ENCODE measurements around the gene CPNE7.

- TF ChIP-seq, protein P1, sequence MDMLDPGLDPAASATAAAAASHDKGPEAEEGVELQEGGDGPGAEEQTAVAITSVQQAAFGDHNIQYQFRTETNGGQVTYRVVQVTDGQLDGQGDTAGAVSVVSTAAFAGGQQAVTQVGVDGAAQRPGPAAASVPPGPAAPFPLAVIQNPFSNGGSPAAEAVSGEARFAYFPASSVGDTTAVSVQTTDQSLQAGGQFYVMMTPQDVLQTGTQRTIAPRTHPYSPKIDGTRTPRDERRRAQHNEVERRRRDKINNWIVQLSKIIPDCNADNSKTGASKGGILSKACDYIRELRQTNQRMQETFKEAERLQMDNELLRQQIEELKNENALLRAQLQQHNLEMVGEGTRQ (CRISPR knock-in tag; IDR thresholded peaks at IDR 0.05) = no peak
- TF ChIP-seq CTCF (IDR thresholded peaks at IDR 0.05 in 2 of 3, conservative IDR thresholded peaks at IDR 0.05 in 1 of 3; ENCODE audit: insufficient read depth in 2 of 3, low read depth in 1 of 3, low read length in 3 of 3) = no peak
- TF ChIP-seq, protein P2, sequence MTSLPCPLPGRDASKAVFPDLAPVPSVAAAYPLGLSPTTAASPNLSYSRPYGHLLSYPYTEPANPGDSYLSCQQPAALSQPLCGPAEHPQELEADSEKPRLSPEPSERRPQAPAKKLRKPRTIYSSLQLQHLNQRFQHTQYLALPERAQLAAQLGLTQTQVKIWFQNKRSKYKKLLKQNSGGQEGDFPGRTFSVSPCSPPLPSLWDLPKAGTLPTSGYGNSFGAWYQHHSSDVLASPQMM (CRISPR knock-in tag; IDR thresholded peaks at IDR 0.05) = no peak
- TF ChIP-seq, protein P3, sequence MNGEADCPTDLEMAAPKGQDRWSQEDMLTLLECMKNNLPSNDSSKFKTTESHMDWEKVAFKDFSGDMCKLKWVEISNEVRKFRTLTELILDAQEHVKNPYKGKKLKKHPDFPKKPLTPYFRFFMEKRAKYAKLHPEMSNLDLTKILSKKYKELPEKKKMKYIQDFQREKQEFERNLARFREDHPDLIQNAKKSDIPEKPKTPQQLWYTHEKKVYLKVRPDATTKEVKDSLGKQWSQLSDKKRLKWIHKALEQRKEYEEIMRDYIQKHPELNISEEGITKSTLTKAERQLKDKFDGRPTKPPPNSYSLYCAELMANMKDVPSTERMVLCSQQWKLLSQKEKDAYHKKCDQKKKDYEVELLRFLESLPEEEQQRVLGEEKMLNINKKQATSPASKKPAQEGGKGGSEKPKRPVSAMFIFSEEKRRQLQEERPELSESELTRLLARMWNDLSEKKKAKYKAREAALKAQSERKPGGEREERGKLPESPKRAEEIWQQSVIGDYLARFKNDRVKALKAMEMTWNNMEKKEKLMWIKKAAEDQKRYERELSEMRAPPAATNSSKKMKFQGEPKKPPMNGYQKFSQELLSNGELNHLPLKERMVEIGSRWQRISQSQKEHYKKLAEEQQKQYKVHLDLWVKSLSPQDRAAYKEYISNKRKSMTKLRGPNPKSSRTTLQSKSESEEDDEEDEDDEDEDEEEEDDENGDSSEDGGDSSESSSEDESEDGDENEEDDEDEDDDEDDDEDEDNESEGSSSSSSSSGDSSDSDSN (IDR thresholded peaks at IDR 0.05; ENCODE audit: borderline replicate concordance in 1 of 2, low read depth in 2 of 2, low read length in 2 of 2) = no peak
- TF ChIP-seq SMARCC2 (IDR thresholded peaks at IDR 0.05; ENCODE audit: low read depth) = no peak
- no peak for TF ChIP-seq CREB1 (IDR thresholded peaks at IDR 0.05)
- TF ChIP-seq CREB1 (CRISPR knock-in tag; IDR thresholded peaks at IDR 0.05) = no peak
- no peak for TF ChIP-seq MECOM (CRISPR knock-in tag; IDR thresholded peaks at IDR 0.05)
- TF ChIP-seq, protein P4, sequence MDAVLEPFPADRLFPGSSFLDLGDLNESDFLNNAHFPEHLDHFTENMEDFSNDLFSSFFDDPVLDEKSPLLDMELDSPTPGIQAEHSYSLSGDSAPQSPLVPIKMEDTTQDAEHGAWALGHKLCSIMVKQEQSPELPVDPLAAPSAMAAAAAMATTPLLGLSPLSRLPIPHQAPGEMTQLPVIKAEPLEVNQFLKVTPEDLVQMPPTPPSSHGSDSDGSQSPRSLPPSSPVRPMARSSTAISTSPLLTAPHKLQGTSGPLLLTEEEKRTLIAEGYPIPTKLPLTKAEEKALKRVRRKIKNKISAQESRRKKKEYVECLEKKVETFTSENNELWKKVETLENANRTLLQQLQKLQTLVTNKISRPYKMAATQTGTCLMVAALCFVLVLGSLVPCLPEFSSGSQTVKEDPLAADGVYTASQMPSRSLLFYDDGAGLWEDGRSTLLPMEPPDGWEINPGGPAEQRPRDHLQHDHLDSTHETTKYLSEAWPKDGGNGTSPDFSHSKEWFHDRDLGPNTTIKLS (IDR thresholded peaks at IDR 0.05; ENCODE audit: borderline replicate concordance, low read depth) = no peak
- TF ChIP-seq, protein P5, sequence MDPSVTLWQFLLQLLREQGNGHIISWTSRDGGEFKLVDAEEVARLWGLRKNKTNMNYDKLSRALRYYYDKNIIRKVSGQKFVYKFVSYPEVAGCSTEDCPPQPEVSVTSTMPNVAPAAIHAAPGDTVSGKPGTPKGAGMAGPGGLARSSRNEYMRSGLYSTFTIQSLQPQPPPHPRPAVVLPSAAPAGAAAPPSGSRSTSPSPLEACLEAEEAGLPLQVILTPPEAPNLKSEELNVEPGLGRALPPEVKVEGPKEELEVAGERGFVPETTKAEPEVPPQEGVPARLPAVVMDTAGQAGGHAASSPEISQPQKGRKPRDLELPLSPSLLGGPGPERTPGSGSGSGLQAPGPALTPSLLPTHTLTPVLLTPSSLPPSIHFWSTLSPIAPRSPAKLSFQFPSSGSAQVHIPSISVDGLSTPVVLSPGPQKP (CRISPR knock-in tag; IDR thresholded peaks at IDR 0.05) = no peak
- TF ChIP-seq NELFE (IDR thresholded peaks at IDR 0.05; ENCODE audit: insufficient read depth, insufficient read length) = no peak
- TF ChIP-seq TARDBP (IDR thresholded peaks at IDR 0.05) = no peak
- no peak for TF ChIP-seq NRF1 (conservative IDR thresholded peaks at IDR 0.05 in 1 of 2, IDR thresholded peaks at IDR 0.05 in 1 of 2)
- TF ChIP-seq ZNF224 (CRISPR knock-in tag; IDR thresholded peaks at IDR 0.05) = no peak
Measured at GRCh38 chr16:89545044-89545830, 30.3 kb upstream of the CPNE7 start.

Data from K562 (cell line).